Measurements from ENCODE around the gene SLC17A5. TPM values are rescaled to one million over a fixed set of nuclear protein-coding genes. Genes with fewer than 3 reads are reported as not detected.

Gene SLC17A5
- total and polyA plus RNA-seq, 10 of the 15 experiments (the other 5 are each of a cell fraction or from before 2014, with no cell fraction given): 2.3 to 7.2 (median 5.0) TPM

DNA sequence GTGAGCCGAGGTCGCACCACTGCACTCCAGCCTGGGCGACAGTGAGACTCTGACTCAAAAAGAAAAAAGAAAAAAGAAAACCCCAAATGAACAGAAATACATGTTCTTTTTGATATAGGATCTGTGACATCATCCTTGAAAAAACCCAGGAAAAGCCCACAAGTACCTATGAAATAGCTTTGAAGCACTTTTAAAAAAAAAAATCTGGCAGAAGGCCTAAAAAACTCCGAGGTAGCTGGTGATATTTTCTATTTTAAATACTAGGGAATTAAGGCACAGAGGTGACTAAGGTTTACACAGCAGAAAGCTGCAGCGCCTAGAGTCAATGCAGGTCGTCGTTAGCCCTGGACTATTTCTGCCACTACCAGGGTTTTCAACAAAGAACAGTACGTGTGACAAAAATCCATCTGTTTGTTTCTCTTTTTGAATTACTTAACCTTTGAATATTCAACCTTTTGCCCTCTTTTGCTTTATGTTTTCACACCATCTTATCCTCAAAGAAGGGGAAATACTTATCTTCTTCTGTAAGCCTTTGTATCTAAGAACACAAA, 93.5 kb downstream of the SLC17A5 start (continued):
- no peak for TF ChIP-seq SP1 (IDR thresholded peaks at IDR 0.05; ENCODE audit: low read depth, low read length)
- TF ChIP-seq, protein P1, sequence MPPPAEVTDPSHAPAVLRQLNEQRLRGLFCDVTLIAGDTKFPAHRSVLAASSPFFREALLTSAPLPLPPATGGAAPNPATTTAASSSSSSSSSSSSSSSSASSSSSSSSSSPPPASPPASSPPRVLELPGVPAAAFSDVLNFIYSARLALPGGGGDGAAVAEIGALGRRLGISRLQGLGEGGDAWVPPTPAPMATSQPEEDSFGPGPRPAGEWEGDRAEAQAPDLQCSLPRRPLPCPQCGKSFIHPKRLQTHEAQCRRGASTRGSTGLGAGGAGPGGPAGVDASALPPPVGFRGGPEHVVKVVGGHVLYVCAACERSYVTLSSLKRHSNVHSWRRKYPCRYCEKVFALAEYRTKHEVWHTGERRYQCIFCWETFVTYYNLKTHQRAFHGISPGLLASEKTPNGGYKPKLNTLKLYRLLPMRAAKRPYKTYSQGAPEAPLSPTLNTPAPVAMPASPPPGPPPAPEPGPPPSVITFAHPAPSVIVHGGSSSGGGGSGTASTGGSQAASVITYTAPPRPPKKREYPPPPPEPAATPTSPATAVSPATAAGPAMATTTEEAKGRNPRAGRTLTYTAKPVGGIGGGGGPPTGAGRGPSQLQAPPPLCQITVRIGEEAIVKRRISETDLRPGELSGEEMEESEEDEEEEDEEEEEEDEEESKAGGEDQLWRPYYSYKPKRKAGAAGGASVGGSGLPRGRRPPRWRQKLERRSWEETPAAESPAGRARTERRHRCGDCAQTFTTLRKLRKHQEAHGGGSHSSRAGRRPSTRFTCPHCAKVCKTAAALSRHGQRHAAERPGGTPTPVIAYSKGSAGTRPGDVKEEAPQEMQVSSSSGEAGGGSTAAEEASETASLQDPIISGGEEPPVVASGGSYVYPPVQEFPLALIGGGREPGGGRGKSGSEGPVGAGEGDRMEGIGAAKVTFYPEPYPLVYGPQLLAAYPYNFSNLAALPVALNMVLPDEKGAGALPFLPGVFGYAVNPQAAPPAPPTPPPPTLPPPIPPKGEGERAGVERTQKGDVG (CRISPR knock-in tag; IDR thresholded peaks at IDR 0.05): no peak
- TF ChIP-seq POLR2AphosphoS2 (IDR thresholded peaks at IDR 0.05; ENCODE audit: low read depth, low read length): no peak
- no peak for TF ChIP-seq POLR2A (IDR thresholded peaks at IDR 0.05; ENCODE audit: low read depth, low read length)
- TF ChIP-seq KDM1A (IDR thresholded peaks at IDR 0.05; ENCODE audit: borderline replicate concordance): no peak
- TF ChIP-seq BCL11A (IDR thresholded peaks at IDR 0.05; ENCODE audit: low read depth, low read length): no peak; the same call in 1 of the 2 replicates
- no peak for TF ChIP-seq TAF1 (IDR thresholded peaks at IDR 0.05; ENCODE audit: borderline replicate concordance, low read depth, low read length)
- peak; percentile 86 for TF ChIP-seq TCF7 (IDR thresholded peaks at IDR 0.05; ENCODE audit: borderline replicate concordance)
- no peak for TF ChIP-seq SIN3A (IDR thresholded peaks at IDR 0.05; ENCODE audit: low read depth, low read length)
- TF ChIP-seq TBL1XR1 (IDR thresholded peaks at IDR 0.05; ENCODE audit: low read depth, low read length): no peak; the same call in 1 of the 2 replicates
- no peak for TF ChIP-seq WRNIP1 (IDR thresholded peaks at IDR 0.05; ENCODE audit: borderline replicate concordance, low read depth, low read length)
- no peak for TF ChIP-seq RELA (IDR thresholded peaks at IDR 0.05; ENCODE audit: borderline replicate concordance, partially characterized antibody)
- no peak for TF ChIP-seq RB1 (IDR thresholded peaks at IDR 0.05; ENCODE audit: borderline replicate concordance)
- no peak for TF ChIP-seq SUZ12 (IDR thresholded peaks at IDR 0.05; ENCODE audit: unreplicated experiment)
- TF ChIP-seq, protein P2, sequence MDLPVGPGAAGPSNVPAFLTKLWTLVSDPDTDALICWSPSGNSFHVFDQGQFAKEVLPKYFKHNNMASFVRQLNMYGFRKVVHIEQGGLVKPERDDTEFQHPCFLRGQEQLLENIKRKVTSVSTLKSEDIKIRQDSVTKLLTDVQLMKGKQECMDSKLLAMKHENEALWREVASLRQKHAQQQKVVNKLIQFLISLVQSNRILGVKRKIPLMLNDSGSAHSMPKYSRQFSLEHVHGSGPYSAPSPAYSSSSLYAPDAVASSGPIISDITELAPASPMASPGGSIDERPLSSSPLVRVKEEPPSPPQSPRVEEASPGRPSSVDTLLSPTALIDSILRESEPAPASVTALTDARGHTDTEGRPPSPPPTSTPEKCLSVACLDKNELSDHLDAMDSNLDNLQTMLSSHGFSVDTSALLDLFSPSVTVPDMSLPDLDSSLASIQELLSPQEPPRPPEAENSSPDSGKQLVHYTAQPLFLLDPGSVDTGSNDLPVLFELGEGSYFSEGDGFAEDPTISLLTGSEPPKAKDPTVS (IDR thresholded peaks at IDR 0.05; ENCODE audit: low read depth, low read length): no peak
- no peak for TF ChIP-seq EZH2 (IDR thresholded peaks at IDR 0.05; ENCODE audit: borderline replicate concordance, control insufficient read depth, low read depth, low read length)
- peak; percentile 38; the same call in 1 of the 2 replicates for TF ChIP-seq IKZF1 (conservative IDR thresholded peaks at IDR 0.05)
- TF ChIP-seq, protein P3, sequence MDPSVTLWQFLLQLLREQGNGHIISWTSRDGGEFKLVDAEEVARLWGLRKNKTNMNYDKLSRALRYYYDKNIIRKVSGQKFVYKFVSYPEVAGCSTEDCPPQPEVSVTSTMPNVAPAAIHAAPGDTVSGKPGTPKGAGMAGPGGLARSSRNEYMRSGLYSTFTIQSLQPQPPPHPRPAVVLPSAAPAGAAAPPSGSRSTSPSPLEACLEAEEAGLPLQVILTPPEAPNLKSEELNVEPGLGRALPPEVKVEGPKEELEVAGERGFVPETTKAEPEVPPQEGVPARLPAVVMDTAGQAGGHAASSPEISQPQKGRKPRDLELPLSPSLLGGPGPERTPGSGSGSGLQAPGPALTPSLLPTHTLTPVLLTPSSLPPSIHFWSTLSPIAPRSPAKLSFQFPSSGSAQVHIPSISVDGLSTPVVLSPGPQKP (IDR thresholded peaks at IDR 0.05; ENCODE audit: low read depth, low read length): no peak
- no peak for TF ChIP-seq ASH2L (IDR thresholded peaks at IDR 0.05; ENCODE audit: borderline replicate concordance, low read depth)
- TF ChIP-seq, protein P4, sequence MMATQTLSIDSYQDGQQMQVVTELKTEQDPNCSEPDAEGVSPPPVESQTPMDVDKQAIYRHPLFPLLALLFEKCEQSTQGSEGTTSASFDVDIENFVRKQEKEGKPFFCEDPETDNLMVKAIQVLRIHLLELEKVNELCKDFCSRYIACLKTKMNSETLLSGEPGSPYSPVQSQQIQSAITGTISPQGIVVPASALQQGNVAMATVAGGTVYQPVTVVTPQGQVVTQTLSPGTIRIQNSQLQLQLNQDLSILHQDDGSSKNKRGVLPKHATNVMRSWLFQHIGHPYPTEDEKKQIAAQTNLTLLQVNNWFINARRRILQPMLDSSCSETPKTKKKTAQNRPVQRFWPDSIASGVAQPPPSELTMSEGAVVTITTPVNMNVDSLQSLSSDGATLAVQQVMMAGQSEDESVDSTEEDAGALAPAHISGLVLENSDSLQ (IDR thresholded peaks at IDR 0.05): no peak
- no peak for TF ChIP-seq NFYA (IDR thresholded peaks at IDR 0.05; ENCODE audit: borderline replicate concordance, low read depth, low read length)
- TF ChIP-seq SREBF1 (IDR thresholded peaks at IDR 0.05; ENCODE audit: low read length): no peak
- no peak for TF ChIP-seq BHLHE40 (IDR thresholded peaks at IDR 0.05; ENCODE audit: borderline replicate concordance in 1 of 2, low read depth in 2 of 2, low read length in 1 of 2)
- peak; percentile 90 for TF ChIP-seq JUNB (IDR thresholded peaks at IDR 0.05)
- no peak for TF ChIP-seq NRF1 (conservative IDR thresholded peaks at IDR 0.05; ENCODE audit: low read depth, low read length)
- TF ChIP-seq KAT2A (conservative IDR thresholded peaks at IDR 0.05; ENCODE audit: control insufficient read depth, low read depth, low read length): no peak
- no peak for TF ChIP-seq YY1 (IDR thresholded peaks at IDR 0.05; ENCODE audit: low read depth, low read length)
